C4-2B (cell line): Measurements from ENCODE around the gene NEU2.

Experiments used
- ZFX ChIP-seq: fragments of 450-650 bp; IDR thresholded peaks from 2 replicates; pipeline ENCODE4 v1.6.1; 2017
- TF ChIP-seq, protein P1 (sequence below): fragments of 450-650 bp; conservative IDR thresholded peaks from 2 replicates; pipeline ENCODE4 v1.5.1; 2017; ENCODE audit warnings: mild to moderate bottlenecking

DNA sequence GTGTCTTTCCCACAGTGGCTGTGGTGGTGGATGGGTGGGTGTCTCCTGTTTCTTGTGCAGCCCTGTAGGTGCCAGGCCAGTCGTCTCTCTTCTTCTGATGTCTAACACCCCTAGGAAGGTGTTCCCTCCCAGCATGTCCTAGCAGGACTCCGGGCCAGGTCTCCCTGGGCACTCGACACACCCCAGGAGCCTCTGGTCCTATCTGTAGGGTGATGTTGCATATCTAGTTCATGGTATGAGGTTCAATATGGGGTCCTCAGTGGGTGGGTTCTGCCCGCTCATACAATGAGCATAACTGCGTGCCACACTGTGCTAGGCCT lies 33.8 kb upstream of the NEU2 start:
- TF ChIP-seq, protein P1, sequence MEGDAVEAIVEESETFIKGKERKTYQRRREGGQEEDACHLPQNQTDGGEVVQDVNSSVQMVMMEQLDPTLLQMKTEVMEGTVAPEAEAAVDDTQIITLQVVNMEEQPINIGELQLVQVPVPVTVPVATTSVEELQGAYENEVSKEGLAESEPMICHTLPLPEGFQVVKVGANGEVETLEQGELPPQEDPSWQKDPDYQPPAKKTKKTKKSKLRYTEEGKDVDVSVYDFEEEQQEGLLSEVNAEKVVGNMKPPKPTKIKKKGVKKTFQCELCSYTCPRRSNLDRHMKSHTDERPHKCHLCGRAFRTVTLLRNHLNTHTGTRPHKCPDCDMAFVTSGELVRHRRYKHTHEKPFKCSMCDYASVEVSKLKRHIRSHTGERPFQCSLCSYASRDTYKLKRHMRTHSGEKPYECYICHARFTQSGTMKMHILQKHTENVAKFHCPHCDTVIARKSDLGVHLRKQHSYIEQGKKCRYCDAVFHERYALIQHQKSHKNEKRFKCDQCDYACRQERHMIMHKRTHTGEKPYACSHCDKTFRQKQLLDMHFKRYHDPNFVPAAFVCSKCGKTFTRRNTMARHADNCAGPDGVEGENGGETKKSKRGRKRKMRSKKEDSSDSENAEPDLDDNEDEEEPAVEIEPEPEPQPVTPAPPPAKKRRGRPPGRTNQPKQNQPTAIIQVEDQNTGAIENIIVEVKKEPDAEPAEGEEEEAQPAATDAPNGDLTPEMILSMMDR, result no peak
- TF ChIP-seq ZFX, result no peak
